Chondrocyte (in vitro differentiated cells): ENCODE data around the gene CDKN1A. TPM values are rescaled to one million over a fixed set of nuclear protein-coding genes. Genes with fewer than 3 reads are reported as not detected.

ENCODE experiments used
- DNase-seq: peaks from one replicate; pipeline ENCODE4 v3.0.0; 2021; ENCODE audit warnings: mixed read lengths, low spot score
- H3K27ac Mint-ChIP-seq: one replicate; pipeline ENCODE4 v1.8.0; 2021; ENCODE audit warnings: mild to moderate bottlenecking, moderate library complexity, mixed read lengths; ENCODE audit not compliant: unreplicated experiment
- H3K27me3 Mint-ChIP-seq: 2 replicates; pipeline ENCODE4 v1.8.0; 2021; ENCODE audit warnings: low read depth, mixed read lengths
- H3K36me3 Mint-ChIP-seq: 2 replicates; pipeline ENCODE4 v1.8.0; 2021; ENCODE audit warnings: low read depth, mixed read lengths
- H3K4me1 Mint-ChIP-seq: 2 replicates; pipeline ENCODE4 v1.8.0; 2021; ENCODE audit warnings: low read depth, mild to moderate bottlenecking, mixed read lengths
- H3K4me3 Mint-ChIP-seq: one replicate; pipeline ENCODE4 v1.8.0; 2021; ENCODE audit warnings: mild to moderate bottlenecking, moderate library complexity, mixed read lengths; ENCODE audit not compliant: unreplicated experiment
- H3K9me3 Mint-ChIP-seq: 2 replicates; pipeline ENCODE4 v1.8.0; 2021; ENCODE audit warnings: low read depth, mixed read lengths
- total RNA-seq: library from RNA; stranded (reverse); gene quantifications from 3 replicates; pipeline ENCODE4 v1.2.1, GENCODE V29; 2021
- TF ChIP-seq, protein P1 (sequence below): fragments of 200-600 bp; sonication (generic); IDR thresholded peaks from 2 replicates; pipeline ENCODE4 v1.5.0; 2021; ENCODE audit warnings: antibody characterized with exemption, mild to moderate bottlenecking, moderate library complexity

CDKN1A gene
- total RNA-seq, 1 donor from 2014 or later: 303 TPM

GRCh38 chr6:36729161-36729524, 50.6 kb downstream of the CDKN1A start:
- H3K9me3 Mint-ChIP-seq: no peaks in the 10 kb centered on the region
- H3K27me3 Mint-ChIP-seq: no peaks in the 10 kb centered on the region
- H3K27ac Mint-ChIP-seq: peak overlapping the region; percentile 13
- peaks cover 34% of the 10 kb centered on the region for H3K4me1 Mint-ChIP-seq
- H3K36me3 Mint-ChIP-seq: no peaks in the 10 kb centered on the region
- H3K4me3 Mint-ChIP-seq: no peak overlapping the region
- TF ChIP-seq, protein P1, sequence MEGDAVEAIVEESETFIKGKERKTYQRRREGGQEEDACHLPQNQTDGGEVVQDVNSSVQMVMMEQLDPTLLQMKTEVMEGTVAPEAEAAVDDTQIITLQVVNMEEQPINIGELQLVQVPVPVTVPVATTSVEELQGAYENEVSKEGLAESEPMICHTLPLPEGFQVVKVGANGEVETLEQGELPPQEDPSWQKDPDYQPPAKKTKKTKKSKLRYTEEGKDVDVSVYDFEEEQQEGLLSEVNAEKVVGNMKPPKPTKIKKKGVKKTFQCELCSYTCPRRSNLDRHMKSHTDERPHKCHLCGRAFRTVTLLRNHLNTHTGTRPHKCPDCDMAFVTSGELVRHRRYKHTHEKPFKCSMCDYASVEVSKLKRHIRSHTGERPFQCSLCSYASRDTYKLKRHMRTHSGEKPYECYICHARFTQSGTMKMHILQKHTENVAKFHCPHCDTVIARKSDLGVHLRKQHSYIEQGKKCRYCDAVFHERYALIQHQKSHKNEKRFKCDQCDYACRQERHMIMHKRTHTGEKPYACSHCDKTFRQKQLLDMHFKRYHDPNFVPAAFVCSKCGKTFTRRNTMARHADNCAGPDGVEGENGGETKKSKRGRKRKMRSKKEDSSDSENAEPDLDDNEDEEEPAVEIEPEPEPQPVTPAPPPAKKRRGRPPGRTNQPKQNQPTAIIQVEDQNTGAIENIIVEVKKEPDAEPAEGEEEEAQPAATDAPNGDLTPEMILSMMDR: no peak
- DNase-seq: no peak

- peak; percentile 60 for DNase-seq
- Mint-ChIP-seq H3K27me3 (no peaks in the 10 kb centered on the region), H3K36me3 (no peaks in the 10 kb centered on the region), H3K4me3 (no peak overlapping the region), H3K9me3 (no peaks in the 10 kb centered on the region), H3K4me1 (peaks cover 43% of the 10 kb centered on the region), H3K27ac (no peak overlapping the region)
- TF ChIP-seq, protein P1: no peak
These were observed 52.2 kb downstream of the CDKN1A start for GRCh38 chr6:36730424-36731380.

GRCh38 chr6:36731622-36732310, 53.3 kb downstream of the CDKN1A start:
- H3K9me3 Mint-ChIP-seq: no peaks in the 10 kb centered on the region
- H3K27me3 Mint-ChIP-seq: no peaks in the 10 kb centered on the region
- peak; percentile 47 for DNase-seq
- no peaks in the 10 kb centered on the region for H3K36me3 Mint-ChIP-seq
- H3K27ac Mint-ChIP-seq: no peak overlapping the region
- H3K4me3 Mint-ChIP-seq: no peak overlapping the region
- peaks cover 38% of the 10 kb centered on the region for H3K4me1 Mint-ChIP-seq
- TF ChIP-seq, protein P1: no peak

DNA sequence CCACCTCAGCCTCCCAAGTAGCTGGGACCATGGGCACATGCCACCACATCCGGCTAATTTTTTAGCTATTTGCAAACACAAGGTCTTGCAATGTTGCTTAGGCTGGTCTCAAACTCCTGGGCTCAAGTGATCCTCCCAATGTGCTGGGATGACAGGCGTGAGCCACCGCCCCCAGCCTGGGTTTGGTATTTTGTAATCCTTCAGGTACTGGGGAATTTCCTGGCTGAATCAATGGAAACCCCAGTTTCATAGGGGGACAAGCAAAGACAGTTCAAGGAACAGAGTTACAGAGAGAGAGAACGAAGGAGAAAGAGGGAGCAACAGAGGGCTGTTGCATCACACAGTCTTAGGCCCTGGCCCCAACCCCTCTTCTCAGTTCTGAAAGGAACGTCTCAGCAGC, 54.8 kb downstream of the CDKN1A start:
- TF ChIP-seq, protein P1: no peak
- Mint-ChIP-seq H3K36me3 (no peaks in the 10 kb centered on the region), H3K4me1 (peaks cover 24% of the 10 kb centered on the region), H3K4me3 (no peak overlapping the region), H3K27ac (no peak overlapping the region), H3K9me3 (no peaks in the 10 kb centered on the region), H3K27me3 (no peaks in the 10 kb centered on the region)
- DNase-seq: peak; percentile 29

DNA sequence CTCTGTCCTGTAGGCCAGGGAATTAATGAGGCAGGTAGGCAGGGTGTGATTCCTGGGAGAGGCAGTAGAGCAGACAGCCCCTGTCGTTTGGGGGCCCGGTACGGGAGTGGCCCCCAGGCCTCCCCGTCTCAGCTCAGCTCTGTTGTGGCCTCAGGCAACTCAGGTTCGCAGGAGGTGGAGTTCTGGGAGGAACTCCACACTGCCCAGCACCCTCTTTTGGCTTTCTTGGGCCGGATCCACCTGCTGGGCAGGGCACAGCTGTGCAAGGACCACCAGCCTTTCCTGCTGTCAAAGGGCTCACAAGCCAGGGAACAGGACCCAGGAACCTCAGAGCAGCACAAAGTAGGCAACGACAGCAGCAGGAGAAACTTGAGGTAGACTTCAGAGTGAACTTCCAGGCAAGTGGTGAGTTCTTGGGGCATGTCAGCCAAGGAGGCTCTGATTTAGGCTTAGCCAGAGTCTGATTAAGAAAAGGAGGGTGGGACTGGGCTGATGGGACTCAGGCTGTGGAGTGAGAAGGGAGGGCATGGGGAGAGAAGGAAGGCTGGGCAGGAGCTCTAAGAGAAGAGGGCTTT, 56.1 kb downstream of the CDKN1A start:
- TF ChIP-seq, protein P1: no peak
- peak overlapping the region; percentile 32 for H3K27ac Mint-ChIP-seq
- H3K4me1 Mint-ChIP-seq: peaks cover 13% of the 10 kb centered on the region
- no peaks in the 10 kb centered on the region for H3K9me3 Mint-ChIP-seq
- DNase-seq: no peak
- H3K4me3 Mint-ChIP-seq: no peak overlapping the region
- H3K36me3 Mint-ChIP-seq: no peaks in the 10 kb centered on the region
- no peaks in the 10 kb centered on the region for H3K27me3 Mint-ChIP-seq
